GM12892 (cell line): ENCODE data around the gene LPAR3.

ENCODE experiments used
- DNase-seq: peaks from one replicate; pipeline ENCODE4 v3.0.0; 2011; ENCODE audit not compliant: insufficient read length
- FAIRE-seq: peaks from 2 replicates; lab custom pipeline; 2011; peaks lifted over from hg19 to GRCh38; lab: Jason Lieb, UNC
- POLR2A ChIP-seq: IDR thresholded peaks from 2 replicates; pipeline ENCODE4 v1.6.1; 2011; ENCODE audit warnings: low read depth, low read length, control low read depth
- POLR2AphosphoS5 ChIP-seq: IDR thresholded peaks from 2 replicates; pipeline ENCODE4 v1.6.1; 2011; ENCODE audit warnings: low read depth, low read length, control low read depth
- TAF1 ChIP-seq: IDR thresholded peaks from 2 replicates; pipeline ENCODE4 v1.6.1; 2011; ENCODE audit warnings: low read depth, mild to moderate bottlenecking, control low read depth, low read length, borderline replicate concordance

Gene LPAR3

DNA sequence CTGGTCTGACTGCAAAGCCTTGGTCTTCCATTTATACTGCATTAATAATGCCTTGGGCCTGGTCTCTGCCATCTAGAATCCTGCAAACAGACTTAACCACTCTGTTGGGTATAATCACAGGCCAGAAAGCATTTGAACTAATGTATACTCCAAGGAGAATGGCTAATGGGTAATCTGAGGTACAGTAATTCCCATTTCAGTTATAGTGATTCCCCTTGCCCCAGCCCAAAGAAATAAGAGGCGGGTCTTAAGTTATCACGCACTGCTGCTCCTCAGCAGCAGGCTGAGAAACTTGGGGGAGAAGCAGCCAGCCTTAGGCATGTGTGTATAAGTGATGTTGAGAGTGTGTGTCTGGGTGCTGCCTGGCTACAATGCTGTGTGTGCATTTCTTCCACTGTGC, 2.4 kb downstream of the LPAR3 start:
- DNase-seq (no peak), FAIRE-seq (no peak)
- TF ChIP-seq POLR2A (no peak), TAF1 (no peak), POLR2AphosphoS5 (no peak)

DNA sequence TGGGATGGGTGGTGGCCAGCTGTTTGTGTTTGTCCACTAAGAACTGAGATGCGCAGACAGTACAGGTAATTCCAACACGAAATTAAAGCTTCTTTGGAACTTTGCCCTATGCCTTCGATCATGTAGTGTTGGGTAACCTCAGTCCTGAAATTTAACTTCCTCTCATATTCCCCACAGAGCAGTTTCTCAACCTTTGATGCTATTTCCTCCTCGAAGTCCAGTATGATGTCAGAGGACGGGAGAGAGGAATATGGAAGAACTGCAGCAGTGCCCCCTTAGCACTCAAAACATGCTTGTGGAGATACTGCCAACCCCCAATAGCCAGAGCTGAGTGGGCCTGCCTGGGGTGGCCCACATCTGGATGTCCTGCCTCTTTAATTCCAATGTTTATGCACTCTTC, 3.6 kb downstream of the LPAR3 start:
- TF ChIP-seq TAF1 (no peak), POLR2A (no peak), POLR2AphosphoS5 (no peak)
- FAIRE-seq (no peak), DNase-seq (no peak)

DNA sequence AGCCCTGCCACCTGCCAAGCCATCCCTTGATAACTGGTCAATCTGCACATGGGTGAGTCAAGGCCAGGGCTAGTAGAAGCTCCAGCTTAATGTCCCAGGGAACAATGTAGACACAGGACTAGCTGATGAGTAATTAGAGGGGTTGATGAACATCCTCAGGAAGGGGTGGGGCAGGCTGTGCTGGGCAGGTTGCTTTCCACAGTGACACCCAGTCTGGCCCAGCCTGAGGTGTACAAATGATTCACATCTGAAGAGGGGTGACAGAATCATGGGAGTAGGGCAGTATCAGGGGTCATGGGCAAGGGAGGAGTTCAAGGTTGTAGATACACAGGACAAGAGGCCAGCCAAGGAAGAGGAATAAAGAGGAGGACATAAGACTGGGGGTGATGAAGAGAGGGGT, 4.3 kb downstream of the LPAR3 start:
- no peak for TF ChIP-seq POLR2A
- TF ChIP-seq POLR2AphosphoS5 = no peak
- TF ChIP-seq TAF1 = no peak
- DNase-seq (no peak), FAIRE-seq (no peak)

DNA sequence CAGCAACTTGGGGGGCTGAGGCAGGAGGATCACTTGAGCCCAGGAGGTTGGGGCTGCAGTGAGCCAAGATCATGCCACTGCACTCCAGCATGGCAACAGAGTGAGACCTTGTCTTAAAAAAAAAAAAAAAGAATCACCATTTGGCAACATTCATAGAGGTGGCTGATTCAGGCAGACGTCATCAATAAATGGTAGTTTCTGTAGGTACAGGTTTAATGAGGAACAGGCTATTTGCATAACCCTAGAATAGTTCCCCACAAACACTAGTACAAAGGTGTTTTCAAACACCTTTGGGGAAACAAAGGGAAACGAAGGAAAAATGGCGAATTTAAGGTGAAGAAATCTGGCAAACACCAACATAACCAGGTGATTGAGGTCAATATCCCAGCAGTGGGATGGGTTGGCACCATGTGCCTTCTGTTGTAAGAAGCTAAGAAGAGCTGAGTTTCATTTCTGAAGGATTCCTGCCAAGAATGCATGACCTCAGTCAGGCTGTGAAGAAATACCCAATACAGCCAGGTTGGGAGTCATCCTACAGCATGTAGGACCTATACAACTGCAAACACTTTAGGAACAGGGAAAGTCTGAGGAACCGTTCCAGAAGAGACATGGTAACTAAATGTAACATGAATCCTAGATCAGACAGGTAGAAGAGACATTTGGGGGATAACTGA, 5.6 kb downstream of the LPAR3 start:
- TF ChIP-seq POLR2A = no peak
- TF ChIP-seq POLR2AphosphoS5 = no peak
- no peak for TF ChIP-seq TAF1
- no peak for FAIRE-seq
- no peak for DNase-seq

DNA sequence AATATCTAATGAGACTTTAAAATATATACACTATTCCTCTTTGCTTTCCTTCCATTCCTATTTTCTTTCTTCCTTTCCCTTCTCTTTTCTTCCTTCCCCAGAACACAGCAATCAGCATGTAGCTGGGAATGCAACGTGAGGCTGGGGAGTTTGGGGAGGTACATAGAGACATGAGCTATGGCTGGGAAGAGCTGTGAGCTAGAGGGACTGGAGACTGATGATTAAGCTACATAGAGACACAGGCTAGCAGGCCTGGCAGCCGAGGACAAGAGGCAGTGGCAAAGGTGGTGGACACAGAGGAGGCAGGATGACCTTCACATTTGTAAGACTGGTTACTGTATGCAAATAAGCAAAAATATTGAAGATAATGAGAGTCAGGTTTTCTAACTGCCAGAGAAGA, 7.5 kb downstream of the LPAR3 start:
- FAIRE-seq (no peak), DNase-seq (no peak)
- TF ChIP-seq POLR2AphosphoS5 = no peak

DNA sequence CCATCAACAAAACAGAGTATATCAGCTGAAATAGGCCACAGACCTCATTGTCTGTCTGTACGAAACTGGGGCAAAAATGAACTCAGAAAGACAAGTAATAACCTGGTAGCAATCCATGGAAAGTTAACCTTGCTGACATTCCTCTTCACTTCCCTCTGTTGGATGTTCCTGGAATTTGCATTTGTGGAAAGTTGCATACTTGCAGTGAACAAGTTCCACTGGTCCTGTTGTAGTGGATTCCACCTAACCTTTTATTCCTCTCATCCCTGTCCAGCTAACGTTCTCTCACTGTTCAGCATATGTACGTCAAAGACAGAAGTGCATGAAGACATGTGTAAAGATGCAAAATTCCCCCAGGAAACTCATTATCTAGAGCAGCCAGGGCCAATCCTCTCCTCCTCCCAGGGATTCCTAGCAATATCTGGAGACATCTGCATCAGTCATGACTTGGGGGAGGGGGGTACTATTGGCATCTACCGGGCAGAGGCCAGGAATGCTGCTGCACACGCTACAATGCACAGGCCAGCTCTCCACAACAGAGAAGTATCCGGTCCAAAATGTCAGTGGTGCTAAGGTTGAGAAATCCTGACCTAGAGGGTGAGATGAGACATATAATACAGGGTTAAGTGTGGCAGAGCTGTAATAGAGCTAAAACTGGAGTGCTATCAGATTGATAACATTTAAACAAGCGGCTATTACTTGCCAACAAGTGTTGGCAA, 8.2 kb downstream of the LPAR3 start:
- TF ChIP-seq POLR2A (no peak), POLR2AphosphoS5 (no peak), TAF1 (no peak)
- FAIRE-seq (no peak), DNase-seq (no peak)

DNA sequence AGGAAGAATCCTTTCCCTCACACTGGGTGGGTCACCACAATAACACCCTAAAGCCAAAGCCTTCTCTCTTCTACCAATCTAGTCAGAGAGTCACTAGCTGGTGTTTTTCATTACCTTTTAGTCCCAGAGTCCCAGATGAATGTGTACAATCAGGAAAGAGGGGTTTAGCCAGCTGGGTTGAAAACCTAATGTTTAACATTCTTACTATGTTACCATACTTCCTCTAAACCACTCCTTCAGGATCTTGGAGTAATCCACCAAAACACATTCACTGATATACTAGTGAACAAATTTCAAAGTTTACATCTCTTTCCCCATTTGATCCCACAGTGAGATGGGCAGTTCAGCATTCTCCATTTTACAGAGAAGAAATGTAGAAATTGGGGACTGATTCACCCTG, 9.7 kb downstream of the LPAR3 start:
- DNase-seq (no peak), FAIRE-seq (no peak)
- TF ChIP-seq POLR2AphosphoS5 = no peak
- TF ChIP-seq POLR2A = no peak
- TF ChIP-seq TAF1 = no peak

- DNase-seq (no peak), FAIRE-seq (no peak)
- TF ChIP-seq POLR2AphosphoS5 = no peak
- no peak for TF ChIP-seq POLR2A
- TF ChIP-seq TAF1 = no peak
Observed at GRCh38 chr1:84877592-84877991, 15.4 kb downstream of the LPAR3 start.

- no peak for TF ChIP-seq POLR2A
- TF ChIP-seq POLR2AphosphoS5 = no peak
- no peak for TF ChIP-seq TAF1
- FAIRE-seq = no peak
- DNase-seq = no peak
Observed at GRCh38 chr1:84876353-84876752, 16.7 kb downstream of the LPAR3 start.

DNA sequence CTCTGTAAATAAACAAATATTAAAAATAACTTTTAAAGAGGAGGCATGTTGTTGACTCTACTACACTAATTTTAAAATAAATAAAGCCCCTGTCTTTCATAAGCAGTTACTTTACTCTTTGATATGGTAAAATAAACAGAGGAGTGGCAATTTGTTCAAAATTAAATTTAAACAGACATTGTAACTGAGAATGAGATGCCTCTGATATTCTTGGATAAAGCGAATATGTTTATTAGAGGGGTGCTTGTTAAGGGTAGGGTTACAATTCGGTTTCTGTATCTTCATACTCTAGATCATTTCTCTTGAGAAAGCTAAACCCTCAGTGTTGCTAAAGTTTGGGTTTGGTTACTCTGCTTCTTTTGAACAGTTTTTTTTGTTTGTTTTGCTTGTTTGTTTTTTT, 19.6 kb downstream of the LPAR3 start:
- FAIRE-seq (no peak), DNase-seq (no peak)
- TF ChIP-seq TAF1 = no peak
- TF ChIP-seq POLR2A = no peak
- TF ChIP-seq POLR2AphosphoS5 = no peak

DNA sequence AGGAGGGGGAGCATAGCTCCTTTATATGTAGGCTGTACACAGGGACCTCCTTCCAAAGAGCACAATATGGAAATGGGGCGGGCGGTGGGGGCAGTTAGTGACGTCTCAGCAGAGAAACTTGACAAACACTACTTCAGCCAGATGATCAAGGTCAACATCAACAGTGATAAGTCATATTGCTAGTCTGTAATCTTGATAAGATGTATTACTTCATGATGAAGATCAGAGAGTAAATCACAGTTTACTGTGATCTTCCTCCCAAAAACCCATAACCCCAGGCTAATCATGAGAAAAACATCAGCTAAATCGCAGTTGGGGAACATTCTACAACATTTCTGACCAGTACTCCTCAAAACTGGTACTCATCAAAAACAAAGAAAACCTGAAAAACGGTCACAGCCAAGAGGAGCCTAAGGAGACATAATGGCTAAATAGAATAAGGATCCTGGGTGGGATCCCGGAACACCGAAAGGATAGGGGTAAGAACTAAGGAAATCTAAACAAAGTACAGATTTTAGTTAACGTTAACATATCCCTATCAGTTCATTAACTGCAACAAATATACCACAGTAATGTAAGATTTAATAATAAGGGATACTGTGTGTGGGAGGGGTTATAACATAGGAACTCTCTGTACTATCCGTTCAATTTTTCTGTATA, 20.2 kb downstream of the LPAR3 start:
- TF ChIP-seq POLR2A = no peak
- no peak for TF ChIP-seq TAF1
- no peak for TF ChIP-seq POLR2AphosphoS5
- FAIRE-seq = no peak
- DNase-seq = no peak

DNA sequence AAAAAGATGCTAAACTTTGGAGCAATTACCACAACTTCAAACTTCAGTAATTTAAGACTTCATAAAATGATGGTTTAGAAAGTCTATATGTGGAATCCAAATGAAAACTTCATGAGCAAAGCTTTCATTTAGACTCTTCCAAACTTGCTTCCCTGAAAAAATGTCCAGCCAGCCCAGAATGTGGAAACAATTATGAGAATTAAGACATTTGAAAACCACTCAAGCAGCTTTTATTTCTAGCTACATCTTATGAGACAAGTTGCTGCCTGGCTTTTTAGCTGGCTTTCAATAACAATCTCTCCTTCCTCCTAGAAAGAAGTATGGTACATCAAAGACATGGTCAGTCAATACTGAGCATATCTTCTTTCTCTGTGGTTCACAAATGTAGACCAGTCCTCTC, 21.8 kb downstream of the LPAR3 start:
- no peak for FAIRE-seq
- TF ChIP-seq POLR2AphosphoS5 (no peak), POLR2A (no peak), TAF1 (no peak)

More for the DNA sequence above, 21.8 kb downstream of the LPAR3 start:
- DNase-seq = no peak
